GM10248 (cell line): ENCODE measurements around the gene C1orf116.

ENCODE experiments used
- CTCF ChIA-PET: fragments of 300-600 bp; sonication (Branson Sonifier 250); formaldehyde crosslinking; extraction: SDS; loops from one replicate; lab custom pipeline; 2021; ENCODE audit warnings: antibody characterized with exemption; lab: Yijun Ruan, JAX
- POLR2A ChIA-PET: fragments of 350-650 bp; sonication (Branson Sonifier 250); formaldehyde crosslinking; extraction: SDS; loops from one replicate; lab custom pipeline; 2020; ENCODE audit warnings: antibody characterized with exemption; lab: Yijun Ruan, JAX
- DNase-seq: peaks from one replicate; pipeline ENCODE4 v3.0.0; 2012; ENCODE audit errors: extremely low spot score
- TF ChIP-seq, protein P1 (sequence below): IDR thresholded peaks from 2 replicates; pipeline ENCODE4 v1.5.1; 2012; ENCODE audit warnings: mild to moderate bottlenecking, low read depth; ENCODE audit errors: extremely low read depth, missing control alignments, control extremely low read depth

C1orf116 gene

DNA sequence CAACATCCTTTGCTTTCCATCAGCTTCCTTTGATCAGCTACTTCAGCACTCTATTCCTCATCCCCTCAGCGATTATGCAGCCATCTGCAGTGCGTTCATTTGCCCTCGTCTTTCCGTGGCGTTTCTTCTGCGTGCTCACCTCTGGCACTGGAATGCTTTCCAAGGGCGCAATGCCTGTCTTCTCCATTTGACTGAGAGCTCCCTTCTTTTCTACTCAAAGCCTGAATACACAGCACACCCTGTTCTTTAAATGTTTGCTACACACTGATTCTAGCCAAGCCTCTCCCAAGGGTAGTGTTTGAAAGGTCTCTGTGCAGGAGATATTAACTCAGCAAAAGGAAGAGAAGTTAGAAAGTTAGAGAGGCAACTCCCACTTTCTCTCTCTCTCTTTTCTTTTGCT lies 22.6 kb downstream of the C1orf116 start:
- TF ChIP-seq, protein P1, sequence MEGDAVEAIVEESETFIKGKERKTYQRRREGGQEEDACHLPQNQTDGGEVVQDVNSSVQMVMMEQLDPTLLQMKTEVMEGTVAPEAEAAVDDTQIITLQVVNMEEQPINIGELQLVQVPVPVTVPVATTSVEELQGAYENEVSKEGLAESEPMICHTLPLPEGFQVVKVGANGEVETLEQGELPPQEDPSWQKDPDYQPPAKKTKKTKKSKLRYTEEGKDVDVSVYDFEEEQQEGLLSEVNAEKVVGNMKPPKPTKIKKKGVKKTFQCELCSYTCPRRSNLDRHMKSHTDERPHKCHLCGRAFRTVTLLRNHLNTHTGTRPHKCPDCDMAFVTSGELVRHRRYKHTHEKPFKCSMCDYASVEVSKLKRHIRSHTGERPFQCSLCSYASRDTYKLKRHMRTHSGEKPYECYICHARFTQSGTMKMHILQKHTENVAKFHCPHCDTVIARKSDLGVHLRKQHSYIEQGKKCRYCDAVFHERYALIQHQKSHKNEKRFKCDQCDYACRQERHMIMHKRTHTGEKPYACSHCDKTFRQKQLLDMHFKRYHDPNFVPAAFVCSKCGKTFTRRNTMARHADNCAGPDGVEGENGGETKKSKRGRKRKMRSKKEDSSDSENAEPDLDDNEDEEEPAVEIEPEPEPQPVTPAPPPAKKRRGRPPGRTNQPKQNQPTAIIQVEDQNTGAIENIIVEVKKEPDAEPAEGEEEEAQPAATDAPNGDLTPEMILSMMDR = no peak
- POLR2A ChIA-PET = no interaction called here
- CTCF ChIA-PET = interaction anchor here (2.7 kb wide), 1 partner anchor 28 kb away, joined by 12 read pairs; no protein-coding TSS in a partner anchor
- no peak for DNase-seq

DNA sequence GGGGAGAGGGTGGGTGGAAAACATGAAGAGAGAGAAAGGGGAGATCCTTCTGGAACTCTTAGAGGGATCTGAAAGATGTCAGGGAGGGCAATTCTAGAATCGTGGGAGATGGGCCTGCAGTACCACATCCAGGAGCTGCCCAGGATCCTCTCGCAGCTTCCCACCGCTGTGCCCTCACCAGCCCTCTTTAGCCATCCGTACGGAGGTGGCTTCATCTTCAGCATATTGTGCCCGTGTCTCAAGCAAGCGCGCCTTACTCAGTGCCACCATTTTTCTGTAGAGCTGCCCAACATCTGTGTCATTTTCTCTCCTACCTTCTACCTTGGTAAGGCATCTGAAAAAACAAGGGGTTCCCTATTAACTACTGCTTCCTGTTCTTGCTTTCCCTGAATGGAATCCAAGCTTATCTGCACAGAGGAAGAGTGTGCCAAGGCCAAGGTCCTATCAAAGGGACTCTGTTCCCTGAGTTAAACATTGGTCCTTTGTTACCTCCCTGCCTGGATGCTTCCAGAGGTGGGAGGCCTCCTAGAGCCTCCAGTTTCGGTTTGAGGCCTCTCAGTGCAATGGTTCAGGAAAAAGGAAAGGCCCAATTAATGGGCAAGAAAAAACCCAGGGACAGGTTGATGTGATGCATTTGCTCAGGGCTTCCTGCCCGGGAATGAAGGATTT lies 23.2 kb downstream of the C1orf116 start:
- ChIA-PET POLR2A (no interaction called here), CTCF (interaction anchor here (1.3 to 2.7 kb wide), 2 partner anchors 12 to 27 kb away, joined by 3 to 12 read pairs; no protein-coding TSS in a partner anchor)
- TF ChIP-seq, protein P1 = no peak
- DNase-seq = no peak

DNA sequence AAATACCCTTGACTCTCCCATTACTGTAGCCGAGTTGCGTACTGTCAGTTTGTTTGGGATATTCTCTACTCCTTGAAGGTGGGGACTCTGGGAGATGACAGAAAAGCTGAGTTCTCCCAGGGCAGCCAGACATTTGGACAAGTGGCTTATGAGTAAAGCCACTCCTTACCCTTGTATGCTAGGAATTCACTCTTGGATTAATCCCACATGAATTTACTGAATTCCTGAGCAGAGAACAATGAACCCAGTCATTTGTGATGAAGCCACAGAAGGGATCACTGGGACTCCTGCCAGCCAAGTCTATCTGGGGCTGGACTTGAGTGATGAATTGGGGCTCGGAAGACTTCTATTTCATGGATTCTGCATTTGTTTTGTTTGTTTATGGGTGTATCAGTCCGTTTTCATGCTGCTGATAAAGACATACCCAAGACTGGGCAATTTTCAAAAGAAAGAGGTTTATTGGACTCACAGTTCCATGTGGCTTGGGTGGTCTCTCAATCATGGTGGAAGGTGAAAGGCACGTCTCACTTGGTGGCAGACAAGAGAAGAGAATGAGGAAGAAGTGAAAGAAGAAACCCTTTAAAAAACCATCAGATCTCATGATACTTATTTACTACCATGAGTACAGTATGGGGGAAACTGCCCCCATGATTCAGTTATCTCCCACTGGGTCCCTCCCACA lies 25.1 kb downstream of the C1orf116 start:
- CTCF ChIA-PET = interaction anchor here (1.9 to 4.5 kb wide), 4 partner anchors 14 to 72 kb away, joined by 6 to 60 read pairs (median 10); no protein-coding TSS in a partner anchor

DNA sequence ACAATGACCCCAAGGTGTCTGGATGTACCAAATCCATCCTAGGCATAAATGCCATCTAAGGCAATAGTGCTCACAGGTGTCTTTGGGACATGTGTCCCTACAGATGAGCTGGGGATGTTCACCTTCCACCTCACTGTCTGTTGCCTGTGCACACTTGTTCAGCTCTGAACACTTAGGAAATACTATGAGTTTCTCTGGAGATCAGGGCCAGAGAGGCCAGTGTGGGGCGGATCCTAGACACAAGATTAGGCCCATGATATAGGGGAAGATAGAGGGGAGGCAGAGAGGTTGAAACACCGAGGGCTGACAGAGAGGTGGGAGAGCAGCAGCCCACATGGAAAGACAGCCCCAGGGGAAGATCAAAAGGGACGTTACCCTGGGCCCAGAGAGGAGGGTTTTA lies 25.6 kb downstream of the C1orf116 start:
- no peak for DNase-seq
- ChIA-PET POLR2A (no interaction called here), CTCF (interaction anchor here (1.9 to 4.5 kb wide), 8 partner anchors 8 to 71 kb away, joined by 6 to 60 read pairs (median 22); partner anchors contain the start of gene C1orf116)
- TF ChIP-seq, protein P1 = no peak

More for the DNA sequence above, 25.1 kb downstream of the C1orf116 start:
- POLR2A ChIA-PET = no interaction called here
- DNase-seq = no peak
- TF ChIP-seq, protein P1 = no peak

DNA sequence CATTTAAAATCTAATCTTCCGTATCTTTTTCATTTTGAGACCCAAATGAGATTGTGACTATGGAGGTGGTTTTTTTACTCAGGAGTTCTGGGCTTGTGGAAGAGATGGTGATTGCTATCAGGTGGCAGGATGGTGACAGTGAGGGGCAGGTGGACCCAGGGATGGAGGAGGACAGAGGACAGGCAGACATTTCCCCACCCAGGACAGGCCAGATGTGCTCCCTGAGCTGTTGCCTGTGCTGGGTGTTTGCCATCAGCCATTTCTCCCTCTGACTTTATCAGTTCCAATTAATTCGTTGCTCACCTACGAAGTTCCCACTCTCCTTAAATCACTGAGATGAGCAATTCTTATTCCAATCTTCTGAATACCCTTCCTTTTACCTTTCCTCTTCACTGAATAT lies 26.5 kb downstream of the C1orf116 start:
- ChIA-PET CTCF (interaction anchor here (0.8 to 4.5 kb wide), 14 partner anchors 9 to 205 kb away, joined by 3 to 60 read pairs (median 8); partner anchors contain the start of genes C1orf116 and PFKFB2), POLR2A (no interaction called here)
- TF ChIP-seq, protein P1 = no peak
- DNase-seq = no peak
